Measurements from ENCODE around the gene COL13A1.
A peak's percentile ranks its signal among the peaks of the same experiment; 100 is the strongest.

The COL13A1 gene

GRCh38 chr10:69885379-69886013 lies 83.8 kb downstream of the COL13A1 start:
- no peak for DNase-seq (ENCODE audit: low spot score)
- peak; percentile 45 for TF ChIP-seq CTCF (IDR thresholded peaks at IDR 0.05)
- no peak overlapping the region for H3K27ac ChIP-seq
- no peak overlapping the region for H3K4me3 ChIP-seq

- no peak for TF ChIP-seq CTCF (IDR thresholded peaks at IDR 0.05)
- DNase-seq (ENCODE audit: low spot score): no peak
- H3K4me3 ChIP-seq: no peak overlapping the region
- H3K27ac ChIP-seq: no peak overlapping the region
Observed at GRCh38 chr10:69888882-69889584, 87.3 kb downstream of the COL13A1 start.

- H3K4me3 ChIP-seq: no peak overlapping the region
- H3K27ac ChIP-seq: no peak overlapping the region
- no peak for TF ChIP-seq CTCF (IDR thresholded peaks at IDR 0.05)
- DNase-seq (ENCODE audit: low spot score): no peak
Observed at GRCh38 chr10:69890065-69890847, 88.5 kb downstream of the COL13A1 start.

GRCh38 chr10:69891057-69891617 lies 89.4 kb downstream of the COL13A1 start:
- DNase-seq (ENCODE audit: low spot score): no peak
- H3K27ac ChIP-seq: no peak overlapping the region
- TF ChIP-seq CTCF (IDR thresholded peaks at IDR 0.05): no peak
- no peak overlapping the region for H3K4me3 ChIP-seq

GRCh38 chr10:69892406-69892805 lies 90.7 kb downstream of the COL13A1 start:
- TF ChIP-seq CTCF (IDR thresholded peaks at IDR 0.05): no peak
- Histone ChIP-seq H3K4me3 (no peak overlapping the region), H3K27ac (no peak overlapping the region)
- no peak for DNase-seq (ENCODE audit: low spot score)

GRCh38 chr10:69892816-69893215 lies 91.1 kb downstream of the COL13A1 start:
- Histone ChIP-seq H3K27ac (no peak overlapping the region), H3K4me3 (no peak overlapping the region)
- no peak for DNase-seq (ENCODE audit: low spot score)
- TF ChIP-seq CTCF (IDR thresholded peaks at IDR 0.05): no peak
